Measurements from ENCODE around the gene C10orf90. TPM values are rescaled to one million over a fixed set of nuclear protein-coding genes. Genes with fewer than 3 reads are reported as not detected.

The C10orf90 gene
- total and polyA plus RNA-seq, 2 donors (not counting 3 experiments of a cell fraction or from before 2014, with no cell fraction given) = not detected

- dilution Hi-C loops (cut with MboI; ENCODE audit: extremely low pct_ligation_motif_present, low sequenced_read_pairs) = no loop called here
- no TSS peak for BruUV-seq (replicated peaks)
- POLR2A ChIA-PET = no interaction called here
Observed at GRCh38 chr10:126689461-126689994, 19.0 kb upstream of the C10orf90 start.

More at GRCh38 chr10:126689461-126689994, 19.0 kb upstream of the C10orf90 start:
- Histone ChIP-seq H3K36me3 (ENCODE audit: control insufficient read depth in 2 of 2, extremely low read depth in 1 of 2, insufficient read depth in 2 of 2, low read length in 2 of 2) (no peaks in the 10 kb centered on the region), H3K27me3 (ENCODE audit: control insufficient read depth in 2 of 2, insufficient read depth in 2 of 2, low read length in 2 of 2) (no peaks in the 10 kb centered on the region), H3K9ac (replicated peaks; ENCODE audit: extremely low read depth, insufficient read depth, low read length) (no peak overlapping the region), H3K27ac (ENCODE audit: insufficient read depth, low read depth, low read length) (no peak overlapping the region), H3K4me2 (ENCODE audit: insufficient read depth, low read length) (no peak overlapping the region), H2AFZ (ENCODE audit: low read depth, low read length) (no peak overlapping the region), H4K20me1 (replicated peaks; ENCODE audit: control insufficient read depth, extremely low read depth, insufficient read depth, low read length) (no peaks in the 10 kb centered on the region), H3K9me3 (replicated peaks; ENCODE audit: control insufficient read depth, insufficient read depth, low read length) (no peaks in the 10 kb centered on the region), H3K9me1 (replicated peaks; ENCODE audit: control insufficient read depth, extremely low read depth, insufficient read depth, low read length) (no peaks in the 10 kb centered on the region), H3K79me2 (ENCODE audit: control insufficient read depth, insufficient read depth, low read length) (no peaks in the 10 kb centered on the region), H3K4me1 (ENCODE audit: control insufficient read depth, extremely low read depth, insufficient read depth, low read length) (no peaks in the 10 kb centered on the region), H3K4me3 (replicated peaks in 1 of 3; ENCODE audit: insufficient read depth in 1 of 3, low read depth in 1 of 3, low read length in 3 of 3) (no peak overlapping the region)
- CTCF ChIA-PET = no interaction called here
- intact Hi-C loops (cut with micrococcal nuclease) = no loop called here
- no peak for DNase-seq (ENCODE audit: low read depth, low spot score)
- no peak for FAIRE-seq
- no peak for TF ChIP-seq JUN (IDR thresholded peaks at IDR 0.05; ENCODE audit: borderline replicate concordance, insufficient read depth, insufficient read length, low read depth)
- TF ChIP-seq GATA2 (IDR thresholded peaks at IDR 0.05; ENCODE audit: insufficient read depth, insufficient read length, low read depth, low read length) = no peak
- no peak for TF ChIP-seq POLR2AphosphoS5 (IDR thresholded peaks at IDR 0.05; ENCODE audit: insufficient read depth, low read depth, low read length)
- no peak for TF ChIP-seq POLR2A (IDR thresholded peaks at IDR 0.05; ENCODE audit: low read depth, low read length)
- no peak for TF ChIP-seq MYC (IDR thresholded peaks at IDR 0.05; ENCODE audit: low read depth, low read length)
- TF ChIP-seq FOS (IDR thresholded peaks at IDR 0.05; ENCODE audit: borderline replicate concordance, insufficient read depth, low read length) = no peak
- TF ChIP-seq, protein P1, sequence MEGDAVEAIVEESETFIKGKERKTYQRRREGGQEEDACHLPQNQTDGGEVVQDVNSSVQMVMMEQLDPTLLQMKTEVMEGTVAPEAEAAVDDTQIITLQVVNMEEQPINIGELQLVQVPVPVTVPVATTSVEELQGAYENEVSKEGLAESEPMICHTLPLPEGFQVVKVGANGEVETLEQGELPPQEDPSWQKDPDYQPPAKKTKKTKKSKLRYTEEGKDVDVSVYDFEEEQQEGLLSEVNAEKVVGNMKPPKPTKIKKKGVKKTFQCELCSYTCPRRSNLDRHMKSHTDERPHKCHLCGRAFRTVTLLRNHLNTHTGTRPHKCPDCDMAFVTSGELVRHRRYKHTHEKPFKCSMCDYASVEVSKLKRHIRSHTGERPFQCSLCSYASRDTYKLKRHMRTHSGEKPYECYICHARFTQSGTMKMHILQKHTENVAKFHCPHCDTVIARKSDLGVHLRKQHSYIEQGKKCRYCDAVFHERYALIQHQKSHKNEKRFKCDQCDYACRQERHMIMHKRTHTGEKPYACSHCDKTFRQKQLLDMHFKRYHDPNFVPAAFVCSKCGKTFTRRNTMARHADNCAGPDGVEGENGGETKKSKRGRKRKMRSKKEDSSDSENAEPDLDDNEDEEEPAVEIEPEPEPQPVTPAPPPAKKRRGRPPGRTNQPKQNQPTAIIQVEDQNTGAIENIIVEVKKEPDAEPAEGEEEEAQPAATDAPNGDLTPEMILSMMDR (IDR thresholded peaks at IDR 0.05; ENCODE audit: extremely low read depth in 1 of 2, insufficient read depth in 1 of 2, low read depth in 1 of 2, low read length in 2 of 2) = no peak
- TF ChIP-seq MAX (IDR thresholded peaks at IDR 0.05; ENCODE audit: insufficient read depth, insufficient read length) = no peak
- TF ChIP-seq EZH2 (IDR thresholded peaks at IDR 0.05; ENCODE audit: borderline replicate concordance, low read depth, low read length, severe bottlenecking) = no peak
